Mucosa of stomach (tissue), 1 donor: Measurements from ENCODE around the gene MAP3K20.
"Not testable (repeated sequence)": the region's sequence is repeated elsewhere in the genome, so short reads cannot be mapped to it uniquely, and the experiment has no call there.

ENCODE experiments used
- H3K27me3 ChIP-seq: one replicate; pipeline ENCODE4 v1.7.0; 2013; ENCODE audit warnings: mild to moderate bottlenecking, low read length; ENCODE audit not compliant: control insufficient read depth, insufficient read depth
- H3K36me3 ChIP-seq: one replicate; pipeline ENCODE4 v1.7.0; 2013; ENCODE audit warnings: low read length; ENCODE audit not compliant: control insufficient read depth, insufficient read depth
- H3K4me1 ChIP-seq: one replicate; pipeline ENCODE4 v1.7.0; 2013; ENCODE audit warnings: mild to moderate bottlenecking, low read length; ENCODE audit not compliant: control insufficient read depth, insufficient read depth
- H3K4me3 ChIP-seq: one replicate; pipeline ENCODE4 v1.7.0; 2013; ENCODE audit warnings: low read length
- H3K9ac ChIP-seq: one replicate; pipeline ENCODE4 v1.7.0; 2013; ENCODE audit warnings: mild to moderate bottlenecking, low read length, moderate library complexity
- H3K9me3 ChIP-seq: one replicate; pipeline ENCODE4 v1.7.0; 2013; ENCODE audit warnings: mild to moderate bottlenecking, low read length, moderate library complexity; ENCODE audit not compliant: control insufficient read depth
- donor health status: Pancreatic carcinoma.

MAP3K20 gene

DNA sequence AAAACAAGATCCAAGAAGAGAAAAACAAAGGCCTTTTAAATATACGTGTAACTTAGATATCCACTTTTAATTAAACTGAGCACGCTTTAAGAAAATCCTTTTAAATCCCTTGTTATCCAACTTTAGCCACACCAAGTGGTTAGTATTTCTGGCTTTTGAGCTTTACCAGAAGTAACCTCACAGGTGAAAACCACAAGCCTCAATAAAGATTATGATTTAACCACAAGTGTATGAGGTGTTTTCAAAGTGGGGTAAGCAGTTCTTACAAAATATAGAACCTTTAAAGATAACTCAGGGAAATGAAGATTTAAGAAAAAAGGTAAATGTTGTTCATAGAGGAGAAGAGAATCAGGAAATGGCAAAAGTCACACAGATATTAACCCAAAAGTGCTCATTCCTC is 220.6 kb downstream of the MAP3K20 start:
- H3K9ac ChIP-seq, result no peak overlapping the region
- no peaks in the 10 kb centered on the region for H3K4me1 ChIP-seq
- H3K9me3 ChIP-seq, result peaks cover 28% of the 10 kb centered on the region
- no peaks in the 10 kb centered on the region for H3K36me3 ChIP-seq
- no peaks in the 10 kb centered on the region for H3K27me3 ChIP-seq
- no peak overlapping the region for H3K4me3 ChIP-seq

DNA sequence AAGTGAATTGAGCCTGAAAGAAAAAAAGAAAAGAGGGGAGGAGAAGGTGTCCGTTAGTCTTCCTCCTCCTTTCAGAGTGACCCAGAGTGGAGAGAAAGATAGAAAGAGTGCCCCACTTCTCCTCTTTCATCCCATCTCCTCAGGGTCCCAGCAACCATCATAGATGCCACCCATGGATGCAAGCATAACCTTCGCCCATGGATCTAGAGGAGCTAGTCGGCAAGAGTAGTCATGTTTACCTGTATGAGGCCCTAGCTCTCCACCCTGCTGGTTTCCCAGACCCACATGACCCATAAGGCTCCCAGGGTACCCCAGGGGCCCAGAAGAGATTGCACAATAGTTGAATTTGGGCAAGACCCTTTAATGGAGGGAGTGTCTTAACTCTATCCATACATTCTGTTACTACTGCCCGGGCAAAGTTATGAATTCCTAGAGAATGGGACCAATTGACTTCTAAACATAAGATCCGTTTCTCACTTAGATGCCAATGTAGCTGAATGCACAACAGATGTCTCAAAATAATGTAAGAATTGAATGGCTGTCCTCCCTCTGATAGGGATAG is 223.0 kb downstream of the MAP3K20 start:
- Histone ChIP-seq H3K9ac (no peak overlapping the region), H3K9me3 (peaks cover 28% of the 10 kb centered on the region), H3K4me1 (no peaks in the 10 kb centered on the region), H3K4me3 (no peak overlapping the region), H3K36me3 (no peaks in the 10 kb centered on the region), H3K27me3 (no peaks in the 10 kb centered on the region)

DNA sequence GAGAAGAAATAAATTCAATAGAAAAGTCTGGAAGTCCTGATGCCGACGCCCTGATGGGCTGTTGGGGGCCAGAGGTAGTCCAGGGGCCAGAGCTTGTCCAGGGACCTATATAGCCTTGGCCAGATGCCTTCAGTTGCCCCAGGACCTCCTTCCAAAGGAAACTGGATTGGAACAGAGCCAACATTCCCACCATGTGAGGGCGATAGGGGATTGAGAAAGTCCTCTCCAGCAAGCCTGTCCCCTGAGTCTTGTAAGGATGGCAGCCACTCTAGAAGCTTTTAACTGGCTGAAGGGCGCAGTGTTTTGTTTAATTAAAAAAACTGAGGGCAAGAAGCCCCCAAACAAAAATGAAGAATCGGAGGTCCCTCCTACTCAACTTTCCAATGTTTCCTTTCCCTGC is 224.1 kb downstream of the MAP3K20 start:
- Histone ChIP-seq H3K4me1 (no peaks in the 10 kb centered on the region), H3K27me3 (no peaks in the 10 kb centered on the region), H3K4me3 (no peak overlapping the region), H3K36me3 (no peaks in the 10 kb centered on the region), H3K9ac (no peak overlapping the region), H3K9me3 (peaks cover 28% of the 10 kb centered on the region)

DNA sequence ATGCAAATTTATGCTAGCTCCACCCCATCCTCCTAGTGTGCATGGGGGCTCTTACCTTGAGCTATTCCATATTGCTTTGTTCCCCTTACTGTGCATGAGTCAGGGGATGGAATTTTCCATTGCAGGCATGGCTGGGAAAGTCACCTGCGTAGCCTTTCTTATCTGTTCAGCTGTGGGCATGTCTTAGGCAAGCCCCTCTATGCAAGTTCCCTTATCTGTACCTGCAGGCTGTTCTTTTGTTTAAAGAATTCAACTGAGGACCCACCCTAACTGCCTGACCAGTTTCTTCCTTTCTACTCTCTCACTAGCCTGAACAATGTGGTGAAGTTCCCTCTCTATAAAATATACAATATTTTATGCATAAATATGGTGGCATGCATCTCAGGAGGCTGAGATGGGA is 224.8 kb downstream of the MAP3K20 start:
- Histone ChIP-seq H3K9ac (no peak overlapping the region), H3K9me3 (peaks cover 28% of the 10 kb centered on the region), H3K27me3 (no peaks in the 10 kb centered on the region), H3K36me3 (no peaks in the 10 kb centered on the region), H3K4me3 (no peak overlapping the region), H3K4me1 (no peaks in the 10 kb centered on the region)

DNA sequence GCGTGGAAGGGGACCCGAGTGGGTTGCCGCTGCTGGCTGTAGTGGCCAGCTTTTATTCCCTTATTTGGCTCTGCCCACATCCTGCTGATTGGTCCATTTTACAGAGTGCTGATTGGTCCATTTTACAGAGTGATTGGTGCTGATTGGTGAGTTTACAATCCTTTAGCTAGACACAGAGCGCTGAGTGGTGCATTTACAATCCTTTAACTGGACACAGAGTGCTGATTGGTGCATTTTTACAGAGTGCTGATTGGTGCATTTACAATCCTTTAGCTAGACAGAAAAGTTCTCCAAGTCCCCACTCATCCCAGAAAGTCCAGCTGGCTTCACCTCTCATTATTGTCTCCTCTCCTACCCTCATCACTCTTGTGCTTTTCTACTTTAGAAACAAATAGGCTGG is 225.9 kb downstream of the MAP3K20 start:
- not testable (repeated sequence) for H3K4me1 ChIP-seq, H3K27me3 ChIP-seq, H3K36me3 ChIP-seq, H3K4me3 ChIP-seq, H3K9ac ChIP-seq
- peaks cover 28% of the 10 kb centered on the region for H3K9me3 ChIP-seq

DNA sequence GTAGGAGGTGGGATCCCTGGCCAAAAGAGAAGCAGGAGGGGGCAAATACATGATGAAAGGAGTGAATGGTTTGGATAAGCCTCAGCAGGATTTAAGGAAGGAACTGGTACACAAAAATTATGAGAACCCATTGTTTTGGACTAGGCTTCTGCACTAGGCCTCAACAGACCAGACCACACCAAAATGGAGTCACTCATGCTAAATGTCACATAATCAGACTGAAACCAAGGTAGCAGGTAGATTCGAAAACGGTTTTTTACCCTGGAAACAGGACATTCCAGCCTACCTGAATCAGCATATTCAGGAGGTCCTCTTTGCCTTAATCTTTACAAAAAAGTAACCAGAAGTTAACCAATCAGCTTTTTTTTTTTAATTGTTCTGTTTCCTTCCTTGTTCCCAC is 229.7 kb downstream of the MAP3K20 start:
- peaks cover under 1% of the 10 kb centered on the region for H3K9me3 ChIP-seq
- H3K4me1 ChIP-seq, result no peaks in the 10 kb centered on the region
- no peak overlapping the region for H3K9ac ChIP-seq
- no peaks in the 10 kb centered on the region for H3K27me3 ChIP-seq
- no peak overlapping the region for H3K4me3 ChIP-seq
- no peaks in the 10 kb centered on the region for H3K36me3 ChIP-seq

DNA sequence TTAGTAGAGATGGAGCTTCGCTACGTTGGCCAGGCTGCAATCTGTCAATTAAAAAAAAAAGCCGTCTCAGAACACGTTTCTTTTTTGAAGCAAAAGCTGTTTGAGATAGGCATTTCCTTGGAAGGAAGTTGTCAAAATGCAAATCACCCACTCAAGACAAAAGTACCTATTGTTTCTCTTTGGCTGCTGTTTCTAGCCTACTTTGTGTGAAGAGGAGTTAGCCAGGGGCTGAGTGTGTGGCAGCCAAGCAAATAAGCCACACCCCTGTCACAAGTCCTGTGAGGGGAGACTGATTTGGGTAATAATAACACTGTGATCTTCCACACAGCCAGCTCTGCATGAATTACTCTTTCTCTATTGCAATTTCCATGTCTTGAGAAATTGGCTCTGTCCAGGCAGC is 231.6 kb downstream of the MAP3K20 start:
- Histone ChIP-seq H3K36me3 (no peaks in the 10 kb centered on the region), H3K27me3 (no peaks in the 10 kb centered on the region), H3K9me3 (no peaks in the 10 kb centered on the region), H3K4me3 (no peak overlapping the region), H3K9ac (no peak overlapping the region), H3K4me1 (no peaks in the 10 kb centered on the region)

DNA sequence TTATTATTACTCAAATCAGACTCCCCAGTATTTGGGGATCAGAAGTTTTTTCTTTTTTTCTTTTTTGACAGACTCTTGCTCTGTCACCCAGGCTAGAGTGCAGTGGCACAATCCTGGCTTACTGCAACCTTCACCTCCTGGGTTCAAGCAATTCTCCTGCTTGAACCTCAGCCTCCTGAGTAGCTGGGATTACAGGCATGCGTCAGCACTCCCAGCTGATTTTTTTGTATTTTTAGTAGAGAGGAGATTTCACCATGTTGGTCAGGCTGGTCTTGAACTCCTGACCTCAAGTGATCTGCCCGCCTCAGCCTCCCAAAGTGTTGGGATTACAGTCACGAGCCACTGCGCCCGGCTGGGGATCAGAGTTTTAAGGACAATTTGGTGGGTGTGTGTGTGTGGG is 233.7 kb downstream of the MAP3K20 start:
- H3K4me1 ChIP-seq, H3K36me3 ChIP-seq, H3K9ac ChIP-seq, H3K4me3 ChIP-seq, H3K9me3 ChIP-seq, H3K27me3 ChIP-seq: not testable (repeated sequence)

DNA sequence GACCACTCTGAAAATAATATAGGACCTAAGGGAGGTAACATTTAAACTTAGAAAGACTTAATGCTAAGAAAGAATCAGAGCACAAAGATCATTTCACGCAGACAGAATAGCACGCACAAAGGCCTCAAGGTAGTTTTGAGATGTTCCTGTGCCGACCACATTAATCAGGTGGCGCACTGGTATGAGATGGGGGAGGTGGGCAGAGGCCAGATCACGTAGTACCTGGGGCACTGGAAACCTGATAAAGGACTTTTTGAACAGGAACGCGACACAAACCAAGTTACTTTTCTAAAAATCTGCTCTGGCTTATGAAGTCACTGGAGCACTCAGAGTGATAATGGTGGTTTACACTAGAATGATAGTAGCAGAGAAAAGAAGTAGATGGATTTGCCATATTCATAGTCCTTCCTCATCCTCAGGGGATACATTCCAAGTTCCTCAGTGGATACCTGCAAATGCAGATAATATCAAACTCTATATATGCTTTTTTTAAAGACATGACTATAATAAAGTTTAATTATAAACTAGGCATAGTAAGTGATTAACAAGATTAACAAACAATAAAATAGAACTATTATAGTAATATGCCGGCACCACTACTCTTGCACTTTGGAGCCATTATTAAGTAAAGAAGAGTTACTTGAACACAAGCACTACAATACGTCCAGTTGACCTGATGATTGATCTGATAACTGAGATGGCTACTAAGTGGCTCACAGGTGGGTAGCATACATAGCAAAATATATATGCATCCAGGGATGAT is 236.4 kb downstream of the MAP3K20 start:
- Histone ChIP-seq H3K4me3 (no peak overlapping the region), H3K36me3 (no peaks in the 10 kb centered on the region), H3K9ac (no peak overlapping the region), H3K9me3 (no peaks in the 10 kb centered on the region), H3K27me3 (no peaks in the 10 kb centered on the region), H3K4me1 (no peaks in the 10 kb centered on the region)
